Heart left ventricle (tissue), 16 donors: ENCODE results near the gene APOA5. TPM values are rescaled to one million over a fixed set of nuclear protein-coding genes. Genes with fewer than 3 reads are reported as not detected.

Experiments used
- ATAC-seq, 4 donors: fragments of 200-7000 bp; cut with Tn5 transposase; one replicate each; pipeline ENCODE4 v1.9.1; 2020 to 2022; ENCODE audit warnings: moderate library complexity in 4 of 4, mild to moderate bottlenecking in 3 of 4, moderate number of reproducible peaks in 1 of 4
- DNase-seq, 5 donors: peaks; one replicate each; pipeline ENCODE4 v3.0.0-alpha.2; 2020
- H3K27ac ChIP-seq, 12 donors: fragments of 200-600 bp; sonication (generic) in 4 of 12; one replicate each; pipeline versions ENCODE4 v1.5.0 to v1.8.0; 2016 to 2022; ENCODE audit warnings: mild to moderate bottlenecking in 2 of 12
- H3K27me3 ChIP-seq, 9 donors: fragments of 200-600 bp; sonication (generic) in 2 of 9; one replicate each; pipeline versions ENCODE4 v1.5.1 to v1.8.0; 2016 to 2022; ENCODE audit warnings: mild to moderate bottlenecking in 3 of 9
- H3K36me3 ChIP-seq, 9 donors: fragments of 200-600 bp; sonication (generic) in 2 of 9; one replicate each; pipeline versions ENCODE4 v1.5.0 to v1.8.0; 2018 to 2022; ENCODE audit warnings: mild to moderate bottlenecking in 2 of 9
- H3K4me1 ChIP-seq, 12 donors: fragments of 200-600 bp; sonication (generic) in 4 of 12; one replicate each; pipeline versions ENCODE4 v1.5.0 to v1.8.0; 2016 to 2022; ENCODE audit warnings: mild to moderate bottlenecking in 3 of 12
- H3K4me3 ChIP-seq, 12 donors: fragments of 200-600 bp; sonication (generic) in 4 of 12; one replicate each; pipeline versions ENCODE4 v1.5.0 to v1.8.0; 2017 to 2022; ENCODE audit warnings: mild to moderate bottlenecking in 9 of 12, moderate library complexity in 4 of 12
- H3K9me3 ChIP-seq, 12 donors: fragments of 200-600 bp; sonication (generic) in 4 of 12; one replicate each; pipeline versions ENCODE4 v1.5.0 to v1.8.0; 2016 to 2022; ENCODE audit warnings: mild to moderate bottlenecking in 1 of 12
- POLR2A ChIP-seq, 2 donors: fragments of 450-650 bp; IDR thresholded peaks; one replicate each; pipeline ENCODE4 v1.6.1; 2017; ENCODE audit warnings: antibody characterized with exemption in 2 of 2, mild to moderate bottlenecking in 2 of 2, moderate library complexity in 2 of 2
- WGBS, 4 donors: extraction: QIAGEN DNeasy Blood & Tissue Kit in 2 of 4; methylation state at CpG; one replicate each; pipeline versions ENCODE4 v1.1.5 to v1.1.7; 2013 to 2018; 5-methylcytosine and 5-hydroxymethylcytosine counted together
- intact Hi-C, 10 donors: fragments of 100-400 bp; cut with DNase I; formaldehyde crosslinking; loops; one replicate each; pipeline versions ENCODE4 v1.11.1 to v1.14.2; 2022
- polyA plus RNA-seq, 2 donors: library from polyadenylated mRNA; stranded (reverse); fragments of 200-250 nt; gene quantifications; one replicate each; pipeline ENCODE4 v1.2.3, GENCODE V29; 2013
- total RNA-seq, 9 donors: library from RNA; depleted of rRNA in 2 of 9; stranded (reverse); fragments of >200 nt in 2 of 9; fragmentation: NEBNext Ultra II Directional in 3 of 9; extraction: Animal tissue kit (Norgen Biotek cat#: 25700) in 3 of 9; gene quantifications; one replicate each; pipeline versions ENCODE4 v1.1.0 to v1.2.4, GENCODE V29; 2016 to 2023
- TF ChIP-seq, protein P1 (sequence below), 12 donors: fragments of 200-600 bp; sonication (generic) in 4 of 12; IDR thresholded peaks; one replicate each; pipeline versions ENCODE4 v1.5.0 to v1.8.0; 2018 to 2022; ENCODE audit warnings: antibody characterized with exemption in 12 of 12, mild to moderate bottlenecking in 5 of 12
- donor health status: ischemic (EF 13 %, LVEDD 7.1; RV severe dilation, severe dysfunction).
- donor health status: healthy with polysubstance abuse.
- donor health status: DM: no; HTN: yes; CAD: no.
- donor health status: DM: no; HTN: no; CAD: no.
- donor health status: ischemic (EF 25% LVEDD 6.9; RV normal size, moderate dysfunction).
- donor health status: ischemic (EF 25% LVEDD 5.7; RV mildly dilated, moderate dysfunction).
- donor health status: healthy.
- donor health status: DM: yes; HTN: yes; CAD: no.
- donor health status: ischemic (EF 35%, LVEDD 5.7; RV mildly dilated, moderate dysfunction).
- donor health status: nonischemic (EF 11% LVEDD 7.7; RV severe dilation, severe dysfunction).
- donor health status: DM: yes; HTN: yes; CAD: no.
- donor health status: PGD.
- donor health status: ischemic (EF 29% LVEDD 5.4; RV normal size, mild dysfunction).
- donor health status: nonischemic (EF 23%, LVEDD 6.1; RV moderate dilation, normal function).

Gene APOA5
- total and polyA plus RNA-seq, 11 donors = not detected

- ATAC-seq (peak in 1 of 4 donors; percentile 48), DNase-seq (no peak)
- peaks cover 0 to 4% (median 0%) of the 10 kb centered on the region in 12 donors for H3K9me3 ChIP-seq
- H3K4me1 ChIP-seq = peaks cover 0 to 14% (median 0%) of the 10 kb centered on the region in 12 donors
- no peaks in the 10 kb centered on the region for H3K27me3 ChIP-seq
- 51 to 72% (median 66%) methylated on average over 6 of the region's 6 CpGs for WGBS, 4 donors
- peak overlapping the region in 5 of 12 donors; percentile 8 to 61 (median 34) for H3K27ac ChIP-seq
- no peak overlapping the region for H3K4me3 ChIP-seq
- H3K36me3 ChIP-seq = no peaks in the 10 kb centered on the region
- intact Hi-C loops = no loop called here
- TF ChIP-seq, protein P1, sequence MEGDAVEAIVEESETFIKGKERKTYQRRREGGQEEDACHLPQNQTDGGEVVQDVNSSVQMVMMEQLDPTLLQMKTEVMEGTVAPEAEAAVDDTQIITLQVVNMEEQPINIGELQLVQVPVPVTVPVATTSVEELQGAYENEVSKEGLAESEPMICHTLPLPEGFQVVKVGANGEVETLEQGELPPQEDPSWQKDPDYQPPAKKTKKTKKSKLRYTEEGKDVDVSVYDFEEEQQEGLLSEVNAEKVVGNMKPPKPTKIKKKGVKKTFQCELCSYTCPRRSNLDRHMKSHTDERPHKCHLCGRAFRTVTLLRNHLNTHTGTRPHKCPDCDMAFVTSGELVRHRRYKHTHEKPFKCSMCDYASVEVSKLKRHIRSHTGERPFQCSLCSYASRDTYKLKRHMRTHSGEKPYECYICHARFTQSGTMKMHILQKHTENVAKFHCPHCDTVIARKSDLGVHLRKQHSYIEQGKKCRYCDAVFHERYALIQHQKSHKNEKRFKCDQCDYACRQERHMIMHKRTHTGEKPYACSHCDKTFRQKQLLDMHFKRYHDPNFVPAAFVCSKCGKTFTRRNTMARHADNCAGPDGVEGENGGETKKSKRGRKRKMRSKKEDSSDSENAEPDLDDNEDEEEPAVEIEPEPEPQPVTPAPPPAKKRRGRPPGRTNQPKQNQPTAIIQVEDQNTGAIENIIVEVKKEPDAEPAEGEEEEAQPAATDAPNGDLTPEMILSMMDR (IDR thresholded peaks at IDR 0.05) = no peak
- no peak for TF ChIP-seq POLR2A (IDR thresholded peaks at IDR 0.05)
Measured at GRCh38 chr11:116814502-116814901, 22.8 kb upstream of the APOA5 start.

- WGBS, 4 donors = 35 to 63% (median 56%) methylated on average over 4 to 5 of the region's 5 CpGs
- peak; percentile 59 to 75 (median 68) for ATAC-seq
- Histone ChIP-seq H3K9me3 (peaks cover 0 to 4% (median 0%) of the 10 kb centered on the region in 12 donors), H3K36me3 (no peaks in the 10 kb centered on the region), H3K27me3 (no peaks in the 10 kb centered on the region), H3K4me1 (peaks cover 0 to 14% (median 0%) of the 10 kb centered on the region in 12 donors), H3K27ac (peak overlapping the region in 5 of 12 donors; percentile 8 to 61 (median 34)), H3K4me3 (no peak overlapping the region)
- DNase-seq = no peak
- TF ChIP-seq POLR2A (IDR thresholded peaks at IDR 0.05) = no peak
- TF ChIP-seq, protein P1 (IDR thresholded peaks at IDR 0.05) = no peak
- intact Hi-C loops = no loop called here
Measured at GRCh38 chr11:116813781-116814471, 22.2 kb upstream of the APOA5 start.

GRCh38 chr11:116813170-116813569, 21.5 kb upstream of the APOA5 start:
- intact Hi-C loops = no loop called here
- peaks cover 0 to 4% (median 0%) of the 10 kb centered on the region in 12 donors for H3K9me3 ChIP-seq
- H3K27ac ChIP-seq = peak overlapping the region in 1 of 12 donors; percentile 18
- TF ChIP-seq, protein P1 (IDR thresholded peaks at IDR 0.05) = no peak
- no peak for TF ChIP-seq POLR2A (IDR thresholded peaks at IDR 0.05)
- H3K4me3 ChIP-seq = no peak overlapping the region
- H3K4me1 ChIP-seq = peaks cover 0 to 14% (median 0%) of the 10 kb centered on the region in 12 donors
- ATAC-seq = no peak
- no peaks in the 10 kb centered on the region for H3K27me3 ChIP-seq
- 89 to 100% (median 93%) methylated on average over 1 of the region's 1 CpG for WGBS, 4 donors
- H3K36me3 ChIP-seq = no peaks in the 10 kb centered on the region
- DNase-seq = no peak

GRCh38 chr11:116812109-116812508, 20.4 kb upstream of the APOA5 start:
- Histone ChIP-seq H3K9me3 (peaks cover 0 to 4% (median 0%) of the 10 kb centered on the region in 12 donors), H3K27me3 (no peaks in the 10 kb centered on the region), H3K27ac (no peak overlapping the region), H3K4me1 (peaks cover 0 to 14% (median 0%) of the 10 kb centered on the region in 12 donors), H3K36me3 (no peaks in the 10 kb centered on the region), H3K4me3 (no peak overlapping the region)
- DNase-seq (no peak), ATAC-seq (no peak)
- no peak for TF ChIP-seq POLR2A (IDR thresholded peaks at IDR 0.05)
- TF ChIP-seq, protein P1 (IDR thresholded peaks at IDR 0.05) = no peak
- intact Hi-C loops = no loop called here
- 84 to 97% (median 91%) methylated on average over 4 of the region's 4 CpGs for WGBS, 4 donors
